SK-N-SH (cell line): ENCODE results near the gene NEGR1.

Source experiments
- CHD2 ChIP-seq: fragments of 150-350 bp; IDR thresholded peaks from 2 replicates; pipeline ENCODE4 v1.6.1; 2018; ENCODE audit warnings: low read length; ENCODE audit not compliant: partially characterized antibody
- MAX ChIP-seq: IDR thresholded peaks from 2 replicates; pipeline ENCODE4 v1.4.0; 2012; ENCODE audit warnings: low read depth
- PBX3 ChIP-seq: IDR thresholded peaks from 2 replicates; pipeline ENCODE4; 2012
- TF ChIP-seq, protein P1 (sequence below): fragments of 200-600 bp; sonication (generic); IDR thresholded peaks from 2 replicates; pipeline ENCODE4 v1.6.1; 2017; ENCODE audit warnings: antibody characterized with exemption, mild to moderate bottlenecking, moderate library complexity

DNA sequence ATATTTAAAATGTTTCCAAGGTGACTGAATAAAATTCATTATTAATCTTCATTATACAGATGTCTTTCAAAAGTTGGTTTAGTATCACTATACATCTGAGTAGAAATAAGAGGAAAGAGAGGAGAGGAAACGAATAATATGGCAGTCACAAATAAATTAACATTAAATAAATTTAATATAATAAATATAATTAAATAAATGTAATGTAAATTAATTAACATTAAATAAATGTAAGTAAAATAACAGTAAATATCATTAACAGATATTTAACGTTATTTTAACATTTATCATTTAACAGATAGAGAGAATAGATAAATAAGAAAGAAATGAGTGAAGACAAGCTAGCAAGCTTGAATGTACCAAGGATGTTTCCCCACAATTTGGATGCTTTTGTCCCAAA, 592.7 kb downstream of the NEGR1 start:
- TF ChIP-seq, protein P1, sequence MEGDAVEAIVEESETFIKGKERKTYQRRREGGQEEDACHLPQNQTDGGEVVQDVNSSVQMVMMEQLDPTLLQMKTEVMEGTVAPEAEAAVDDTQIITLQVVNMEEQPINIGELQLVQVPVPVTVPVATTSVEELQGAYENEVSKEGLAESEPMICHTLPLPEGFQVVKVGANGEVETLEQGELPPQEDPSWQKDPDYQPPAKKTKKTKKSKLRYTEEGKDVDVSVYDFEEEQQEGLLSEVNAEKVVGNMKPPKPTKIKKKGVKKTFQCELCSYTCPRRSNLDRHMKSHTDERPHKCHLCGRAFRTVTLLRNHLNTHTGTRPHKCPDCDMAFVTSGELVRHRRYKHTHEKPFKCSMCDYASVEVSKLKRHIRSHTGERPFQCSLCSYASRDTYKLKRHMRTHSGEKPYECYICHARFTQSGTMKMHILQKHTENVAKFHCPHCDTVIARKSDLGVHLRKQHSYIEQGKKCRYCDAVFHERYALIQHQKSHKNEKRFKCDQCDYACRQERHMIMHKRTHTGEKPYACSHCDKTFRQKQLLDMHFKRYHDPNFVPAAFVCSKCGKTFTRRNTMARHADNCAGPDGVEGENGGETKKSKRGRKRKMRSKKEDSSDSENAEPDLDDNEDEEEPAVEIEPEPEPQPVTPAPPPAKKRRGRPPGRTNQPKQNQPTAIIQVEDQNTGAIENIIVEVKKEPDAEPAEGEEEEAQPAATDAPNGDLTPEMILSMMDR = no peak
- TF ChIP-seq PBX3 = no peak
- no peak for TF ChIP-seq MAX
- TF ChIP-seq CHD2 = no peak
